Nephron (organoid): ENCODE results near the gene CHAC1.

Experiments used
- H3K27ac Mint-ChIP-seq, 3 experiments: 2 replicates each; pipeline ENCODE4 v1.8.0; 2020; ENCODE audit warnings: mixed read lengths in 3 of 3, mild to moderate bottlenecking in 2 of 3, moderate library complexity in 1 of 3
- H3K27me3 Mint-ChIP-seq: 2 replicates; pipeline ENCODE4 v1.8.0; 2021; ENCODE audit warnings: low read depth, mild to moderate bottlenecking, moderate library complexity, mixed read lengths
- H3K36me3 Mint-ChIP-seq: 2 replicates; pipeline ENCODE4 v1.8.0; 2020; ENCODE audit warnings: low read depth, mixed read lengths
- H3K4me1 Mint-ChIP-seq: 2 replicates; pipeline ENCODE4 v1.8.0; 2020; ENCODE audit warnings: mixed read lengths
- H3K4me3 Mint-ChIP-seq, 3 experiments: 2 replicates each; pipeline ENCODE4 v1.8.0; 2020; ENCODE audit warnings: mild to moderate bottlenecking in 3 of 3, mixed read lengths in 3 of 3, moderate library complexity in 2 of 3
- H3K9me3 Mint-ChIP-seq: 2 replicates; pipeline ENCODE4 v1.8.0; 2020; ENCODE audit warnings: mixed read lengths
- CTCF ChIP-seq, 3 experiments: fragments of 200-600 bp; sonication (generic); IDR thresholded peaks; one replicate each; pipeline ENCODE4 v1.5.0; 2021; ENCODE audit warnings: antibody characterized with exemption in 3 of 3; ENCODE audit not compliant: unreplicated experiment in 3 of 3

CHAC1 gene

GRCh38 chr15:40978141-40978540 lies 24.9 kb downstream of the CHAC1 start:
- no peaks in the 10 kb centered on the region for H3K4me1 Mint-ChIP-seq
- H3K36me3 Mint-ChIP-seq = peaks cover 62% of the 10 kb centered on the region

GRCh38 chr15:40978562-40978961 lies 25.3 kb downstream of the CHAC1 start:
- no peak overlapping the region for H3K4me3 Mint-ChIP-seq
- no peaks in the 10 kb centered on the region for H3K4me1 Mint-ChIP-seq
- H3K27me3 Mint-ChIP-seq = no peaks in the 10 kb centered on the region
- H3K36me3 Mint-ChIP-seq = peaks cover 66% of the 10 kb centered on the region
- H3K27ac Mint-ChIP-seq = no peak overlapping the region
- no peaks in the 10 kb centered on the region for H3K9me3 Mint-ChIP-seq
- TF ChIP-seq CTCF (IDR thresholded peaks at IDR 0.05; ENCODE audit: unreplicated experiment in 3 of 3) = no peak

More at GRCh38 chr15:40978141-40978540, 24.9 kb downstream of the CHAC1 start:
- Mint-ChIP-seq H3K27me3 (no peaks in the 10 kb centered on the region), H3K27ac (no peak overlapping the region), H3K4me3 (no peak overlapping the region), H3K9me3 (no peaks in the 10 kb centered on the region)
- no peak for TF ChIP-seq CTCF (IDR thresholded peaks at IDR 0.05; ENCODE audit: unreplicated experiment in 3 of 3)

GRCh38 chr15:40981186-40981585 lies 27.9 kb downstream of the CHAC1 start:
- Mint-ChIP-seq H3K4me1 (peaks cover 10% of the 10 kb centered on the region), H3K27ac (no peak overlapping the region), H3K36me3 (peaks cover 85% of the 10 kb centered on the region), H3K4me3 (no peak overlapping the region), H3K27me3 (no peaks in the 10 kb centered on the region), H3K9me3 (no peaks in the 10 kb centered on the region)
- no peak for TF ChIP-seq CTCF (IDR thresholded peaks at IDR 0.05; ENCODE audit: unreplicated experiment in 3 of 3)

GRCh38 chr15:40982855-40983254 lies 29.6 kb downstream of the CHAC1 start:
- Mint-ChIP-seq H3K27ac (no peak overlapping the region), H3K9me3 (no peaks in the 10 kb centered on the region), H3K27me3 (no peaks in the 10 kb centered on the region), H3K4me1 (peaks cover 21% of the 10 kb centered on the region), H3K36me3 (peaks cover 83% of the 10 kb centered on the region), H3K4me3 (no peak overlapping the region)
- TF ChIP-seq CTCF (IDR thresholded peaks at IDR 0.05; ENCODE audit: unreplicated experiment in 3 of 3) = no peak

GRCh38 chr15:40984406-40984805 lies 31.1 kb downstream of the CHAC1 start:
- Mint-ChIP-seq H3K9me3 (no peaks in the 10 kb centered on the region), H3K36me3 (peaks cover 80% of the 10 kb centered on the region), H3K4me1 (peaks cover 21% of the 10 kb centered on the region), H3K27me3 (no peaks in the 10 kb centered on the region), H3K27ac (no peak overlapping the region), H3K4me3 (no peak overlapping the region)
- no peak for TF ChIP-seq CTCF (IDR thresholded peaks at IDR 0.05; ENCODE audit: unreplicated experiment in 3 of 3)

- Mint-ChIP-seq H3K36me3 (peaks cover 80% of the 10 kb centered on the region), H3K4me3 (no peak overlapping the region), H3K4me1 (peaks cover 21% of the 10 kb centered on the region)
These were observed 31.7 kb downstream of the CHAC1 start for GRCh38 chr15:40984964-40985363.

More at GRCh38 chr15:40984964-40985363, 31.7 kb downstream of the CHAC1 start:
- no peaks in the 10 kb centered on the region for H3K9me3 Mint-ChIP-seq
- no peaks in the 10 kb centered on the region for H3K27me3 Mint-ChIP-seq
- H3K27ac Mint-ChIP-seq = no peak overlapping the region
- no peak for TF ChIP-seq CTCF (IDR thresholded peaks at IDR 0.05; ENCODE audit: unreplicated experiment in 3 of 3)
